ENCODE data around the gene CCDC3.

CCDC3 gene

DNA sequence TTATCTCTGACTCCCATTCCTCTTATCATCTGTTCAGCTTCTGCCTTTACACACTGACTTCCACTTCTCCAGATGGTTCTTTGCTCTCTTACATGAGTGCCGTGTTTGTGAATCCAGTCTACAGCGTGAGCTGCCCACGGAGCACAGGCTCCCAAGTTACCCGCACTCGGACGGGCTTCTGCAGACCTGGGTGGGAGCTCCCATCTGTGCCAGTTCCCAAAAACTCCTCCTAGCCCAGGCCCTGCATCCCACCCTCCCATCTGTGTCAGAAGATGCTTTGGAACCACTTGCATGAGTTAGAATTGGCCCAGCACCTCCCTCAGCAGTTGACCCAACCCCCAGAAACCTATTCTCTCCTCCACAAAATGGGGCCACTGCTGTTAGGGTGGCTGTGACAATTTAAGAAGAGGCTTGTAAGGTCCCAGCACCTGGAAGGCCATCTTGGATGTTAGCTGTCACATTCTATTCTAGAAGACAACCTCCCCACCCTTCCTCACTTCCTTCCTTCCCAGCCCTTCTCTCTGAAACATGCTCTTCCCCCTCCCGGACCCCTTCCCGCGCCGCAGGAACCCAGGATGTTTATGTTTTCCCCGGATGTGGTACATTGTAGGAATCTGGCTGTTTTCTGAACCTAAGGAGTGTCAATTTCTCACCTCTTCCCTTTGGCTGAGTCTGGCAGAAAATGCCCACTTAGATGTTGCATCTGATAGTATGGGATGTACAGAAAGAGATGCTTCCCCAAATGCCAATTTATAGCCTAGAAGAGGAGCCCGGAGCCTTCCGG lies 79.2 kb downstream of the CCDC3 start:
- DNase-seq (ENCODE audit: low read depth) = no peak

- no peak for DNase-seq (ENCODE audit: low read depth)
These were observed 80.3 kb downstream of the CCDC3 start for GRCh38 chr10:12921163-12921562.

DNA sequence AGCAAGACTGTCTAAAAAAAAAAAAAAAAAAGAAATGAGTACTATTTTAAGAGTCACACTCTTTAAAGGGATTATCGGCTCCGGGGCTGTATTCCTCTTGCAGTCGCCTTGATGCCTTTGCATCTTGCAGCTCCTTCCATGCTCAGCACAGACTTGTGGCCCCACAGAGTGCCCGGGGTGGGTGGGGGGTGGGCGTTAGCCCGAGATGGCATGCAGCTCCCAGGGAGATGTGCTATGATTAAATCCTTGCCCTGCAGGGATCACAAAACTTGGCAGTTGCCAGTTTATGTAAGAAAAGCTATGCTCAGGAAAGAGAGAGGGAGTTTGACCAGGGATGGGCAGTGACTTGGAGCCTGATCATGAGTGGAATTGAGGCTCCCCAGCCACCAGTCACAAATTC lies 81.9 kb downstream of the CCDC3 start:
- no peak for DNase-seq (ENCODE audit: low read depth)

GRCh38 chr10:12916587-12916986 lies 84.9 kb downstream of the CCDC3 start:
- DNase-seq (ENCODE audit: low read depth) = no peak

- no peak for DNase-seq (ENCODE audit: low read depth)
These were observed 85.8 kb downstream of the CCDC3 start for GRCh38 chr10:12915637-12916168.

DNA sequence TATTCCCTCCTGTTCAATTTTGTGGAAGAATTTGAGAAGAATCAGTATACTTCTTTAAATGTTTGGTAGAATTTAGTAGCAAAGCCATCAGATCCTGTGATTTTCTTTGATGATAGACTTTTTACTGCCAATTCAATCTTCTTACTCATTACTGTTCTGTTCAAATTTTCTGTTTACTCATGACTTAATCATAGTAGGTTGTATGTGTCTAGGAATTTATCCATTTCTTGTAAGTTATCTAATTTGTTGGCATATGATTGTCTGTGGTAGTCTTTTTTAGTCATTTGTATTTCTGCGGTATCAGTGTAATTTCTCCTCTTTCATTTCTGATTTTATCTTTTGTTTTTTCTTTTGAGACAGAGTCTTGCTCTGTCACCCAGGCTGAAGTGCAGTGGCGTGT lies 87.4 kb downstream of the CCDC3 start:
- DNase-seq (ENCODE audit: low read depth) = no peak

DNA sequence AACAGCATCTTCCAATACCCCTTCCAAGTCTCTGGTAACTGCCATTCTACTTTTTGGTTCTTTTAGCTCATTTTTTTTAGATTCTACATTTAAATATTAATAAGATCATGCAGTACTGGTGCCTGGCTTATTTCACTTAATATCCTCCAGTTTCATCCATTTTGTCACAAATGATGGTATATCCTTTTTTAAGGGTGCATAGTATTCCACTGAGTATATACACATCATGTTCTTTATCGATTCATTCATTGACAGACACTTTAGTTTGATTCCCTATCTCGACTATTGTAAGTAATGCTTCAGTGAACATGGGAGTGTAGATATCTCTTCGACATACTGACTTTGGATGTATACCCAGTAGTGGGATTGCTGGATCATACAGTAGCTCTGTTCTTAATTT lies 89.7 kb downstream of the CCDC3 start:
- no peak for DNase-seq (ENCODE audit: low read depth)

- DNase-seq (ENCODE audit: low read depth) = no peak
These were observed 90.7 kb downstream of the CCDC3 start for GRCh38 chr10:12910835-12911234.

GRCh38 chr10:12909836-12910185 lies 91.7 kb downstream of the CCDC3 start:
- no peak for DNase-seq (ENCODE audit: low read depth)

DNA sequence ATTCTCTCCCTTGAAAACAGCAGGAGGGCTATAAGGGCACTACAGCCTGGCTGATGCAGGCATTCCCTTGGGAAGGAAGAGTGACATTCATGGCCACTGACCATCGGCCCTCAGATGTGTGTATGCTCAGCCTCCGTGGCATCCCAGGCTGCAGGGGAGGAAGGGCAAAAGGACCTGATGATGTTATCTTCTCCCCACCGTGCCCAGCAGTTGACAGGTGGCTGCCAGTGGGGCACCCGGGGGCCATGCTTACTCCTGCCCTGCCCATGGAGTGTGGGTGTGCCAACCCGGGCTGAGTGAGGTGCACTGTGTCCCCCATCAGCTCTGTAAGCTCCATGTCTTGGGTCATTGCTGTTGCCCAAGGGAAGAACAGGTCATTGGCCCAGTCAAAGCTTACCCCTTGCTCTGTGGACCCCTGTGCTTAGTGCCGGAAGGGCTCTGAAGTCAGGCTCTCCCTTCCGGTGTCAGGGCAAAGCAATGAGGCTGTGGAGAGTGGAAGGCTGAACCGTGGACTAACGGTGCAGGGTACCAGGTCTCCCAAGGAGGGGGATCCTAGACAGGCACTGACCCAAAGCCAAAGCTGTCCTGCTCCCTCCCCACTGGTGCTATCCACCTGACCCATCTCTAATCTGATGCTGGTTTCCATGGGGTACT lies 92.2 kb downstream of the CCDC3 start:
- no peak for DNase-seq (ENCODE audit: low read depth)

- no peak for DNase-seq (ENCODE audit: low read depth)
These were observed 92.7 kb downstream of the CCDC3 start for GRCh38 chr10:12908773-12909172.

- DNase-seq (ENCODE audit: low read depth) = no peak
These were observed 93.9 kb downstream of the CCDC3 start for GRCh38 chr10:12907656-12908055.

- DNase-seq (ENCODE audit: low read depth) = no peak
These were observed 95.4 kb downstream of the CCDC3 start for GRCh38 chr10:12906051-12906541.

DNA sequence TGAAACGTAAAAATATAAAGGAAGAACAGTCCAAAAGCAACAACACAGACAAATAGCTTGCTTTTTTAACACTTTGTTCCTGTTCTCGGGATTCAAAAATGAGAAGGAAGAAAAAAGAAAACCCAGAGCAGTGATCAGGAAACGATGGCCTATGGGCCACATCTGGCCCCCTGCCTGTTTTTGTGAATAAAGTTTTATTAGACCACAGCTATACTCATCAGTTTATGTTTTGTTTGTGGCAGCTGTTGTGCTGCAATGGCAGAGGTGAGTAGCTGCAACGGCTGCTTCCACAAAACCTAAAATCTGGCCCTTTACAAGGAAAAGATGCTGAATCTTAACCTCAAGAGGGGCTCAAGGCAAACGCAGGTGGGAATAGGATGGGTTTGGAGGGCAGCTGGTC lies 96.4 kb downstream of the CCDC3 start:
- DNase-seq (ENCODE audit: low read depth) = no peak

- DNase-seq (ENCODE audit: low read depth) = no peak
These were observed 98.6 kb downstream of the CCDC3 start for GRCh38 chr10:12902851-12903358.

DNA sequence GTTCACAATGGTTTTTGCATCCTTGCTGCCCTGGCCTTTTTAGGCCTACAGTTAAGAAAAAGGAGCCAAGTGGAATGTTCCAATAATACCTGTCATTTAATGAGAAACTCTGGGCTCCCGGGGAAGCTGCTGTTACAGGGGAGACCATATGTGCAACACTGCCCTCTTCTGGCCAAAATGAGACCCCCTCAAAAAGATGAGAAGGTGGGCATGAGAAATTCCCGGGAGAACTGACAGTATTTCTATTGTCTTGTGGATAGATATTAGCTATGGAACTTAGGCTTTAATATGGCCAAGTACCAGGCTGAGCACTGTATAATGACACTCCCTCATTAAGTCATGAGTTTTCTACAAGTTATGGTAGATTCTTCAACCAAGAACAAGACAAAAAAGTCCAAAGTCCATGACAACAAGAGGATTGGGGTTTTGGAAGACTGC lies 99.4 kb downstream of the CCDC3 start:
- peak; percentile 5 for DNase-seq (ENCODE audit: low read depth)

DNA sequence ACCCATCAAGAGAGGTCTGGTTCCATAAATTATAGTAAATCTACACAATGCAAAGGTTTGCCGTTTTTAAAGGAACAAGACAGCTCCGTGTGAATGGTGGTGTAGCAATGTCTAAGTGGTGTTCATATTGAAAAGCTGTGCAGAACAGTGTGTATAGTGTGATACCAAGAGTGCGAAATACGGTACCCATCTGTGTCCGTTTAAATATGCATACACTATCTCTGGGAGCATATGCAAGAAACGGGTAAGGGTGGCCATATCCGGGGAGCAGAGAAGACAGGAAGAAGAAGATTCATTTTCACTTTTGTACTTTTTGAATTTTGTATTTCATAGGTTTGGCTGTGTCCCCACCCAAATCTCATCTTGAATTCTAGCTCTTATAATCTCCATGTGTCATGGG lies 102.0 kb downstream of the CCDC3 start:
- no peak for DNase-seq (ENCODE audit: low read depth)

DNA sequence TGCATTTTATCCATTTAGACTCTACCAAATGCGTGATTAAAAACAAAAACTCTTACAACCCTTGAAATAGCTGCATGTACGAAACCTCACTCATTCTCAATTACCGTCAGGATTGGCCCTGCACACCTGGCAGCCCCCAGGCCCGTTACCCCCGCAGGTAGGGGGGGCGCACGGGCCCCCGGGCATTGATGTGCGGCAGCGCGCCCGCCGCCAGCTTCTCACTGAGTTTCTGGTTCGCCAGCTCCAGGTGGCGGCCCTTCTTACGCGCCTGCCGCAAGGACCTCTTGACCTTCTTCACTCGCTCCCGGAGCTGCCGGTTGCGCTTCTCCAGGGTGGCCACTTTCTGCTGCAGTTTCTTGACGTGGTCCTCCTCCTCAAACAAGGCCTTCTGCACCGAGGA lies 103.2 kb downstream of the CCDC3 start:
- DNase-seq (ENCODE audit: low read depth) = no peak

- no peak for DNase-seq (ENCODE audit: low read depth)
These were observed 104.2 kb downstream of the CCDC3 start for GRCh38 chr10:12897278-12897677.

- no peak for DNase-seq (ENCODE audit: low read depth)
These were observed 105.3 kb downstream of the CCDC3 start for GRCh38 chr10:12896251-12896650.

DNA sequence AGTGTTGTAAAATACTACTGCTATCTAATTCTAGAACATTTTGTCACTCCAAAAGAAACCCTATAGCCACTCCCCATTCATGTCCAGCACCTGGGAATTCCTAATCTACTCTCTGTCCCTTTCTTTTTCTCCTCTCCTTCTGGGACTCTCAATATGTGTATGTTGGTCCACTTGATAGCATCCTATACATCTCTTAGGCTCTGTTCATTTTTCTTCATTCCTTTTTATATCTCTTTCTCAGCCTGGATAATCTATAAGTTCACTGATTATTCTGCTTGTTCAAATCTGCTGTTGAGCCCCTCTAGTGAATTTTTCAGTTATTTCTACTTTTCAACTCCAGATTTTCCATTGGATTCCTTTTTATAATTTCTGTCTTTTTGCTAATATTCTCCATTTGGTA lies 108.6 kb downstream of the CCDC3 start:
- DNase-seq (ENCODE audit: low read depth) = no peak

- no peak for DNase-seq (ENCODE audit: low read depth)
These were observed 110.6 kb downstream of the CCDC3 start for GRCh38 chr10:12890958-12891357.

- DNase-seq (ENCODE audit: low read depth) = no peak
These were observed 113.0 kb downstream of the CCDC3 start for GRCh38 chr10:12888470-12888869.
